GM18508 (cell line): ENCODE measurements around the gene RBM44.

Experiments used
- ATAC-seq: cut with Tn5 transposase; IDR thresholded peaks from one replicate; pipeline ENCODE4 v1.9.1; 2021; ENCODE audit warnings: moderate number of reproducible peaks; ENCODE audit not compliant: insufficient read depth, unreplicated experiment

Gene RBM44

DNA sequence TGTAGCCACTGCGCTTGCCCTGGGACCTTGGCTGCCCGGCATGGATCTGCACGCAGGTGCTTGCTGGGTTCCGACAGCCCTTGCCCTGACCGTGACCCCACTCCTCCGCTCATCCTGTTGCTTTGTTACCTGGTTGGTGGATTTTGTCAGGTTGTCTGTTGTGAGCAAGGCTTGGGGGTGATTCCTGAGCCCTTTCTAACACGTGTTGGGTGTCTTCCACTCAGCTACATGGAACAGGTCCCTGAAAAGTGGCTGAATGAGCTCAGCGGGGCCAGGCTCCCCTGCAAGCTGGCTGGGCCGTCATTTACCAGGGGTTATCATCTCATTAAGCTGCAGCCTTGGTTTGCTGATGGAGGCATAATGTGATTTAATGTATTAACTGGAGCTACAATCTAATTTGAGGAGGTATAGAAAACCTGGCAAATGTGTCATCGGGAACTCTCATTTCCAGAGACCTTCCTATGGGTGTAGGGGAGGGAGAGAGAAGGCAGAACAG, 85.4 kb downstream of the RBM44 start:
- ATAC-seq: no peak

GRCh38 chr2:237884681-237885080, 86.1 kb downstream of the RBM44 start:
- no peak for ATAC-seq

- ATAC-seq: no peak
Measured at GRCh38 chr2:237885111-237885930, 86.7 kb downstream of the RBM44 start.

- no peak for ATAC-seq
Measured at GRCh38 chr2:237885931-237886684, 87.5 kb downstream of the RBM44 start.

DNA sequence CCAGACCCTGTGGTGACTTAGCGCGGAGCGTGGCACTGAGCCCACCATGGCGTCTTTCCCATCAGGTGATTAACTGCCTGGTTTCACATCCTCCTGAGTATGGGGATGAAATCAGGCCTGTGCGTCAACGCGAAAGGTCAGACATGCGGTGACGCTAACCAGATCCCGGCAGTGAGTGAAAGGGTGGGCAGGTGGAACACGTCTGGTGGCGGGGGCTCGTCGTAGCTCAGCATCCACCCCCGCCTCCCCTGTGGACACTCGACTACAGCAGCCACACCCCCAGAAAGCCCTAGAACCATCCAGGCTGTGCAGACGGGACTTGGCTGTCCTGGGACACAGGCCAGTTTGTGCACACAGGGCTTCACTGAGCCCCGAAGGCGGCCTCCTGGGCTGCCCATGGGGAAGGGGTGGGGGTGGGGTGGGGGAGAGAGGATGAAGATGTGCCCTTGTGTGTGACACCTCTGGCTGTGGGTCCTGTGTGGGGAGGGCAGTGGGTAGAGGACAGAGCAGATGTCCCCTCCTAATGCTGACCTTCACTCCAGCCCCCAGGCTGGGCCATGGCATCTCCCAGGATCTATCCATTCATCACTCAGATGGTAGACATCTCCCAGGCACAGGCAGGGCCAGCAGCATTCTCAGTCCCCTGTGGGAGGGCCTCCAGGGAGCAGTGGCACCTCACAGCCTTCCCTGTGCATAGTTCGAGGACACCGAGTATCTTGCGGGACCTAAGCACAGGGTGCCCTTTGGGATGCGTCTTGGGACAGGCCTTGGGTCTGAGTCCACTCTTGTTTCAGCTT, 88.3 kb downstream of the RBM44 start:
- ATAC-seq: no peak

DNA sequence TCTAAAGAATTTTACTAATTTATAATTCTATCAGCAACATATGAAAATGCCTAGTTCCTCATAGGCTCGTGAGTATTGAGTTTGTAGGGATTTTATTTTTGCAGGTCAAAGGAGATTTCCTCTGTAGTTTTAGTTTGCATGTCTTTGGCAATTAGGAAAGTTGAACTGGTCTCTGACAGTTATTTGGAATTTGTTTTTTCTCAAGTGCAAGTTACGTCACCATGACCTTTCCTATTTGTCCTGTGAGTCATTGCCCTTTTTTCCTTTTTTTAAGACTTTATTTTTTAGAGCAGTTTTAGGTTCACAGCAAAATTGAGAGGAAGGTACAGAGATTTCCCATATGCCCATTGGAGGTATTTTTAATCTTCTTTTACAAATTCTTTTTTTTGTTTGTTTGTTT, 89.8 kb downstream of the RBM44 start:
- no peak for ATAC-seq

DNA sequence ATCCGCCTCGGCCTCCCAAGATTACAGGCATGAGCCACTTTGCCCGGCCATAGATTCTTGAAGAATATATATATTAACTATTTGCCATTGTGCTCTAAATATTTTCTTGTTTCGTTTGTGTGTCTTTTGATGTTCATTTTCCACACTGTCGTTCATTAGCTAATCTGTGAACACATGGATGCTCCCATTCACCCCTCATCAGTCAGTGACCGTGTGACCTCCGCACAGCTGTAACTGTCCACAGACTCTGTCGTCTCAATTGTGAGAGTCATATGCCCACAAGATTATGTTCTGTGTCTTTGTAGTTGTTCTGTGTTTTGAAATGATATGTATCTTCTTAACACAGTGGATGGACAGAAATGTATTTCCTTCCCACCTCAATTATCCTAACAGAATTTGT, 90.4 kb downstream of the RBM44 start:
- ATAC-seq: no peak

DNA sequence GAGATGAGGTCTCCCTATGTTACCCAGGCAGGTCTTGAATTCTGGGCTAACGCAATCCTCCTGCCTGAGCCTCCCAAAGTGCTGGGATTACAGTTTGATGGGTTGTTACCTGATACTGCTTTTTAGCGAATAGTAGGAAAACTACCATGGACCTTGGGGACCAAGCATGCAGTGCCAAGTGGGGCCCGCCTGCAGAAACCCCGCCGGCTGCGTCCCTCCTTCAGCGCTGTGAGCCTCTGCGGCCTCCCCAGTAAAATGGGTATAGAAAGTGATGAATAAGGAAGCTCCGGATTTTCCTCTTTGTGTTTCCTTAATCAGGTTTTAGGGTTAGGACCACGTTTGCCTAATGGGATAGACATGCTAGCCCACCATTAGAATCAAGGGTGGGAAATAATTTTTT, 91.2 kb downstream of the RBM44 start:
- no peak for ATAC-seq
